OCI-LY7 (cell line): ENCODE results near the gene ACCS.

Experiments
- CTCF ChIP-seq: fragments of 200-600 bp; sonication (generic); conservative IDR thresholded peaks from 2 replicates; pipeline ENCODE4 v1.5.1; 2014; ENCODE audit warnings: mild to moderate bottlenecking, antibody characterized with exemption, low read length, moderate library complexity, mixed read lengths
- EZH2phosphoT487 ChIP-seq: fragments of 200-600 bp; sonication (generic); IDR thresholded peaks from 2 replicates; pipeline ENCODE4 v1.6.1; 2018; ENCODE audit warnings: low read depth, borderline replicate concordance, mild to moderate bottlenecking, mixed run types, antibody characterized with exemption, low read length, moderate library complexity, mixed read lengths

DNA sequence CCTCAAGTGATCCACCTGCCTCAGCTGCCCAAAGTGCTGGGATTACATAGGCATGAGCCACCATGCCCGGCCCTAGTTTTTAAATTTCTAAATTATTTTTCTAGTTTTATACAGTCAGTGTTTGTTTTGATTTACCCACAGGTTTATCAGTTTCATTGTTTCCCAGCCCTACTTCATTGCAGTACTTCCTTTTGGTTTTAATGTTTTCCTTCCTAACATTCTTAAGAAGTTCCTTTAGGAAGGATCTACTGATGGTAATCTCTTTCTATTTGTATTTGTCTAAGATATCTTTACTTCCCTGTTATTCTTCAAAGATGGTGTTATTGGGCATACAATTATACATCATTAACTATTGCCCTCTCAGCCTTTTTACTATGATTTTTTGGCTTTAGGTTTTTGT, 24.5 kb downstream of the ACCS start:
- no peak for TF ChIP-seq CTCF
- TF ChIP-seq EZH2phosphoT487: no peak
